ENCODE data around the gene LORICRIN.

The LORICRIN gene

DNA sequence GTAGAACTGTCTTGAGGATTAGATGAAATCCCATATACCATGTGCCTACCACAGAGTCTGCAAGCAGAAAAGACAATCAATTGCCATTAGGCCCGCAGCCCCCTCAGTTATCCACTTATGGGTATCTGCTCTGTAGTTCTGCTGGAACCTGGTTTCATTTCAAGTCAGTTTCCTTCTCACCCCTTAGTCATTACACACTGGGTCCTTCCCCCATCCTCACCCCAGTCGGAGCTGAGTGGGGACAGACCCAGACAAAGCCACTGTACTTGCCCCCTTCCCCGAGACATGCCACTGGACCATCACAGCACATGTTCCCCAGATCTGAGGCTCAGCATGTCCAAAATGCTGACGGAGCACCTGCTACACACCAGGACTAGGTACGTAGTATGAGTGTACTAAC lies 32.0 kb downstream of the LORICRIN start:
- TF ChIP-seq, protein P1, sequence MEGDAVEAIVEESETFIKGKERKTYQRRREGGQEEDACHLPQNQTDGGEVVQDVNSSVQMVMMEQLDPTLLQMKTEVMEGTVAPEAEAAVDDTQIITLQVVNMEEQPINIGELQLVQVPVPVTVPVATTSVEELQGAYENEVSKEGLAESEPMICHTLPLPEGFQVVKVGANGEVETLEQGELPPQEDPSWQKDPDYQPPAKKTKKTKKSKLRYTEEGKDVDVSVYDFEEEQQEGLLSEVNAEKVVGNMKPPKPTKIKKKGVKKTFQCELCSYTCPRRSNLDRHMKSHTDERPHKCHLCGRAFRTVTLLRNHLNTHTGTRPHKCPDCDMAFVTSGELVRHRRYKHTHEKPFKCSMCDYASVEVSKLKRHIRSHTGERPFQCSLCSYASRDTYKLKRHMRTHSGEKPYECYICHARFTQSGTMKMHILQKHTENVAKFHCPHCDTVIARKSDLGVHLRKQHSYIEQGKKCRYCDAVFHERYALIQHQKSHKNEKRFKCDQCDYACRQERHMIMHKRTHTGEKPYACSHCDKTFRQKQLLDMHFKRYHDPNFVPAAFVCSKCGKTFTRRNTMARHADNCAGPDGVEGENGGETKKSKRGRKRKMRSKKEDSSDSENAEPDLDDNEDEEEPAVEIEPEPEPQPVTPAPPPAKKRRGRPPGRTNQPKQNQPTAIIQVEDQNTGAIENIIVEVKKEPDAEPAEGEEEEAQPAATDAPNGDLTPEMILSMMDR (IDR thresholded peaks at IDR 0.05) = no peak

DNA sequence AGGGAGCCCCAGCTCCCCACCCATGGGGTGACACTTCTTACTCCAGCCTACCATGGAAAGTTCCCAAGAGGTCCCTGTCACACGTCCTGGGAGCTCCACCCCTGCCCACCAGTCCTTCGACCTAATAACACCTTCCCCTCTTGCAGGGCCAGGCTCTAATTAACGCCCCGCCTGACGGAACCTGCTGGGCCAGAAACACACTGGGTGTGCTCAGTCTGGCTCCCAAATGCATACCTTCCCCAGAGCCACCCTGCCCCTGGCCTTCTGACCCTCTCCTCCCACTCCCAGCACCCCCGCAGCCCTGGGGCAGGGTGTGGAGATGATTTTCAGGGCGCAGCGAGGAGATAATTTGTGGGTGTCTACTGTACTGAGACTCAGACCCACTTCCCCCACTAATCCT lies 32.7 kb downstream of the LORICRIN start:
- TF ChIP-seq, protein P1 (IDR thresholded peaks at IDR 0.05) = no peak

DNA sequence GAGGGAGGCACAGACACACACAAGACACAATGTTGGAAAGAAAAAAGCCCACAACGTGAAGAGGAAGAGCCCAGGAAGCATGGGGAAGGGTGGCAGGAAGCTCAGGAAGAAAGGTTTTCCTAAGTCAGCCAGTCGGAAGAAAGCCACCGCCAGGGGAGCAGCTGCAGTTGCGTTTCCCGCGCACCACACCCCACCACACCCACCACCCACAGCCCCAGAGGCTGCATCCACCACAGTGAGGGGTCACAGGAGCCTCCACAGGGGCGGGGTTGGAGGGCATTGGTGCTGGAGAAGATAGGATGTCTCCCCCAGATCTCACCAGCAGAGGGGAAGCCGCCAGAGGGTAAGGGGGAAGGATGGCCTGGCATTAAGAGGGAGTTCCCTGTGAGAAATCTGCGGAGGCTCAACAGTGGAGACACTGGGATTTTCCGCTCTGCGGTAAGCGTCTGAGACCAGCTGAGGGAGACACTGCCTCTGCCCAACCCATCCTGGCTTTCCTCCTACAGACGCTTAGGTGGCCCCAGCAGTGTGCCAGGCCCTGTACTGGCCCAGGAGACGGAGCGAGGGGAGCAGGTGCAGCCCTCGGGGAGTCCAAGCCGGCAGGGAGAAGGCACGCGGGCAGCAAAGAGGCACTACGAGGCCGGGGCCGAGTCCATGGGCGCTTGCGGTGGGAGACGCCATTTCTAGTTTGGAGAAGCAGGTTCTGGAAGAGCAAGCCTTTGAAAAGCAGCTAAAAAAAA lies 33.4 kb downstream of the LORICRIN start:
- TF ChIP-seq, protein P1 (IDR thresholded peaks at IDR 0.05) = no peak

DNA sequence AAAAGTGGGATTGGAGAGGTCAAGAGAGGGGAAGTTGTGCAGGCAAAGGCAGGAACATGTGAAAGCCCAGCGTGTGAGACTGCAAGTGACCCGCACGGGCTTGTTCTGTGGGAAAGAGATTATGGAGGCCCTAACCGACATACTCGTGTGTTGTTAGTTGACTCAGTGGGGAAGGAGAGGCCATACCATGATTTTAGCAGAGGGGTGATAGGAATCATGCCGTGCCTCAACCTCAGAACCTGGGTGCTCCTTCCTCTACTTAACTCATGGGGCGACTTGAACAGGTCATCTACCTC lies 33.9 kb downstream of the LORICRIN start:
- TF ChIP-seq, protein P1 (IDR thresholded peaks at IDR 0.05) = no peak

DNA sequence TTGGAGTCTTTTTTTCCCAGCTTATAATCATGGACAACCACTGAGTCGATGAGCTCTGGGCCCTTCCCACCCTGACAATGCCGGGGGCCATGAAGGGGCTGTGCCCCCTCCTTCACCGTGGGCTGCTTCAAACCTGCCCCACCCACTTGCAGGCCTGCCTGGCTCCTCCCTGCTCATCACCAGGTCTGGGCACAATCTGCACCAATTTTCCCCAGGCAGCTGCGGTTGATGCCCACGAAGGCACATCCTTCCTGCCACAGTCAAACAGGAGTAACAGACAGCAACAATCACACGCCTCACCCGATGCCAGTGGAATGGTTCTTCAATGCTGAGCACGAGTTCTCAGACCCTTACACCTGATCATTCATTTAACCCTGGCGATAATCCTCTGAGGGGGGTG lies 34.4 kb downstream of the LORICRIN start:
- TF ChIP-seq, protein P1 (IDR thresholded peaks at IDR 0.05) = no peak

DNA sequence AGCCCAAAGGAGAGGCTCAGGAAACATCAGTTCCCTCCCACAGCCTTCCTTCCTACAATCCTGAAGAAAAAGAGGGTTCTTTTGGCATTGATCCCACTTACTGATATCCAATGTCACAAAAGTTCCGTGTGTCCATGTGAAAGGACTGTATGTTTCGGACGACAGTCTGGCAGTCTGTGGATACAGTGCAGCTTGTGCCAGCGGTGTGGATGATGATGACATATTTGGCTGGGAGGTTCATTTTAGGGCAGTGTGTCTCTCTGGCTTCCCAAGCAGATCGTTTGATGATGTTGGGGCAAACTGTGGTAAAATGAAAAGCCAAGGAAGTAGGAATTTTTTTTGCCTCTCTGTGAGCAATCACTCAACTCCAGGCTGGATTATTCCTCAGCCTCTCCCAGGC lies 42.8 kb downstream of the LORICRIN start:
- TF ChIP-seq, protein P1 (IDR thresholded peaks at IDR 0.05) = no peak

DNA sequence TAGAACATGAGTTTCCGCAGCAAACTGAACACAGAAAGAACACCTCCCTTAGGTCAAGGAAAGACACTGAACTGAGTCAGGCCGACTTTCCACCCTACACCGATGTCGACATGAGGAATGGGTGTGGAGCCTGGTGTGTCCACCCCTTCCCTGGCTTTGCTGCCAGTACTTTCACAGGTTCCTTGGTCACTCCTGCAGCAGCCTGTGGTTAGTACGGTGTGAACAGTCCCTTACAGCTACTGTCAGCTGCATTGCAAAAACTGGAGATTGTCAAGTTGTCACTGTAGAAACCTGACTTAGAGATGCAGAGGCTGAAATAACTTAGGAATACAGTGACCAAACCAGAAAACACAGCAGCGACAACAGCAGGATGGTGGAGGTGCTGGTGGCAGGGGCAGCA lies 46.2 kb downstream of the LORICRIN start:
- TF ChIP-seq, protein P1 (IDR thresholded peaks at IDR 0.05) = no peak

All from LNCAP (cell line).